ENCODE data around the gene TMTC2.
"Not testable (repeated sequence)": the region's sequence is repeated elsewhere in the genome, so short reads cannot be mapped to it uniquely, and the experiment has no call there.

TMTC2 gene

DNA sequence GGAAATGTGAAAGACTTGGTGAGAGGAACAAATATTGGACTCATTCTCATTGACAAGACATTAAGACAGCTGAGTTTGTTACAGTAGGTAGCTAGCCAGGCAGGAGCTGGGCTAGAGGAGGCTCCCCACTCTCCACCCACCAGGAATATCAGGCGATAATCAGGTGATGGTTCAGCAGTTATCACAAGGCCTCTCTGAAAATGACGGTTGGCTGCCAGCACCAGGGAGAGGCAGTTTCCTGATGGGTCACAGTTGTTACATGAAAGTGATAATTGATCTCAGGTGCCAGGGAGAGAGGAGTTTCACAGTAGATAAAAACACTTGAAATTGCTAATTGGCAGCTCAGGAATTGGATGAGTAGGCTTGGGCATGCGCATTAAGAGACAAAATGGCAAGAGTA lies 116.5 kb downstream of the TMTC2 start:
- H3K4me1 ChIP-seq (ENCODE audit: control extremely low read depth in 1 of 4, control insufficient read depth in 4 of 4, insufficient read depth in 4 of 4, low read length in 3 of 4): no peaks in the 10 kb centered on the region
- no peaks in the 10 kb centered on the region for H3K9me3 ChIP-seq (ENCODE audit: control extremely low read depth in 1 of 5, control insufficient read depth in 4 of 5, insufficient read depth in 2 of 5, low read depth in 1 of 5, low read length in 4 of 5)
- WGBS (ENCODE audit: insufficient coverage): 100% methylated on average over 1 of the region's 3 CpGs
- DNase-seq: no peak
- H3K27ac ChIP-seq (ENCODE audit: insufficient read depth in 1 of 2, low read depth in 1 of 2, low read length in 2 of 2, poor library complexity in 1 of 2, severe bottlenecking in 2 of 2): no peak overlapping the region
- no peaks in the 10 kb centered on the region for H3K27me3 ChIP-seq (replicated peaks in 2 of 5; ENCODE audit: control insufficient read depth in 4 of 5, insufficient read depth in 5 of 5, low read length in 4 of 5)
- ChIA-PET POLR2A (no interaction called here), CTCF (interaction anchor here (1.4 kb wide), 1 partner anchor 118 kb away, joined by 3 read pairs; no protein-coding TSS in a partner anchor)
- no peak overlapping the region for H3K4me3 ChIP-seq (ENCODE audit: control insufficient read depth in 1 of 7, extremely low read depth in 1 of 7, insufficient read depth in 4 of 7, low read depth in 2 of 7, low read length in 6 of 7)
- no peaks in the 10 kb centered on the region for H3K36me3 ChIP-seq (ENCODE audit: control insufficient read depth in 4 of 4, insufficient read depth in 4 of 4, low read length in 3 of 4)

DNA sequence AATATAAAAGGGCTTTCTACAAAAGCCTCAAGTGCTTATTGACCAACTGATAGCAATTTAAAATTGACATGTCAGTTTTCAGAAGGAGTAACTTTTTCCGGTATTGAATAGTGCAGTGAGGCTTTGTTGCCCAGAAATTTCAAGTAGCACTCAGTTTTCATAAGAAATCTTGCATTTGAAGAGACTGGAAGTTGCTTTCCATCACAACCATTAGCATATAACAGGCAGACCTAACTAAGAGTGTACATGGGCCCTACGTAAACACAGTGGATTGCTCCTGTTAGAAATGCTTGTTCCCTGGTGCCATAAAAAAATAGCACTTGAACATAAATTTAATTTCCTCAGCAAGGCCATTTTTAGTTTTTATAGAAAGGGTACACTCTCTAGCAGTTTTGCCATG lies 117.9 kb downstream of the TMTC2 start:
- CTCF ChIA-PET: interaction anchor here (1.4 kb wide), 1 partner anchor 120 kb away, joined by 3 read pairs; no protein-coding TSS in a partner anchor
- DNase-seq: no peak
- Histone ChIP-seq H3K27ac (ENCODE audit: insufficient read depth in 1 of 2, low read depth in 1 of 2, low read length in 2 of 2, poor library complexity in 1 of 2, severe bottlenecking in 2 of 2) (no peak overlapping the region), H3K9me3 (ENCODE audit: control extremely low read depth in 1 of 5, control insufficient read depth in 4 of 5, insufficient read depth in 2 of 5, low read depth in 1 of 5, low read length in 4 of 5) (no peaks in the 10 kb centered on the region), H3K36me3 (ENCODE audit: control insufficient read depth in 4 of 4, insufficient read depth in 4 of 4, low read length in 3 of 4) (no peaks in the 10 kb centered on the region), H3K4me3 (ENCODE audit: control insufficient read depth in 1 of 7, extremely low read depth in 1 of 7, insufficient read depth in 4 of 7, low read depth in 2 of 7, low read length in 6 of 7) (no peak overlapping the region), H3K4me1 (ENCODE audit: control extremely low read depth in 1 of 4, control insufficient read depth in 4 of 4, insufficient read depth in 4 of 4, low read length in 3 of 4) (no peaks in the 10 kb centered on the region), H3K27me3 (replicated peaks in 2 of 5; ENCODE audit: control insufficient read depth in 4 of 5, insufficient read depth in 5 of 5, low read length in 4 of 5) (no peaks in the 10 kb centered on the region)
- POLR2A ChIA-PET: no interaction called here
- 100% methylated on average over 1 of the region's 2 CpGs for WGBS (ENCODE audit: insufficient coverage)

DNA sequence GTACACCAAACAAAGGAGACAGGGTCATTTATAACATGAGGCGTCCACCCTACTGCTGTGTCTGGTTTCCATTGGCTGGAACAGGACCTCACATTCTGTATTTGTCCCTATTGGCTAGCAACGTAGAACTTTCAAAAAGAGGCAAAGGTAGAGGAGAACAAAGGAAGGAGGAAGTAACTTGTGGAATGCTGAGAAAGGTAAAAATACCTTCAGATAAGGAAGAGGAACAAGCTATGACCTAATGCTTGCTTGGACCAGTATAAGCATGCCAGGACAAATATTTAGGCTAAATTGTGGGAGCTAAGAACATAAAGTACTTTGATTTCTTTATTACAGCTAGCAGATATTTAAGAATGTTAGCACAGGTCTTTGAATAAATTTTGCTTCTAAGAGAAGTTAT lies 118.3 kb downstream of the TMTC2 start:
- H3K27me3 ChIP-seq (replicated peaks in 2 of 5; ENCODE audit: control insufficient read depth in 4 of 5, insufficient read depth in 5 of 5, low read length in 4 of 5); H3K4me3 ChIP-seq (ENCODE audit: control insufficient read depth in 1 of 7, extremely low read depth in 1 of 7, insufficient read depth in 4 of 7, low read depth in 2 of 7, low read length in 6 of 7); H3K36me3 ChIP-seq (ENCODE audit: control insufficient read depth in 4 of 4, insufficient read depth in 4 of 4, low read length in 3 of 4); H3K9me3 ChIP-seq (ENCODE audit: control extremely low read depth in 1 of 5, control insufficient read depth in 4 of 5, insufficient read depth in 2 of 5, low read depth in 1 of 5, low read length in 4 of 5); CTCF ChIA-PET; DNase-seq; H3K27ac ChIP-seq (ENCODE audit: insufficient read depth in 1 of 2, low read depth in 1 of 2, low read length in 2 of 2, poor library complexity in 1 of 2, severe bottlenecking in 2 of 2); POLR2A ChIA-PET; H3K4me1 ChIP-seq (ENCODE audit: control extremely low read depth in 1 of 4, control insufficient read depth in 4 of 4, insufficient read depth in 4 of 4, low read length in 3 of 4): not testable (repeated sequence)
- WGBS (ENCODE audit: insufficient coverage): 79% methylated on average over 2 of the region's 2 CpGs

DNA sequence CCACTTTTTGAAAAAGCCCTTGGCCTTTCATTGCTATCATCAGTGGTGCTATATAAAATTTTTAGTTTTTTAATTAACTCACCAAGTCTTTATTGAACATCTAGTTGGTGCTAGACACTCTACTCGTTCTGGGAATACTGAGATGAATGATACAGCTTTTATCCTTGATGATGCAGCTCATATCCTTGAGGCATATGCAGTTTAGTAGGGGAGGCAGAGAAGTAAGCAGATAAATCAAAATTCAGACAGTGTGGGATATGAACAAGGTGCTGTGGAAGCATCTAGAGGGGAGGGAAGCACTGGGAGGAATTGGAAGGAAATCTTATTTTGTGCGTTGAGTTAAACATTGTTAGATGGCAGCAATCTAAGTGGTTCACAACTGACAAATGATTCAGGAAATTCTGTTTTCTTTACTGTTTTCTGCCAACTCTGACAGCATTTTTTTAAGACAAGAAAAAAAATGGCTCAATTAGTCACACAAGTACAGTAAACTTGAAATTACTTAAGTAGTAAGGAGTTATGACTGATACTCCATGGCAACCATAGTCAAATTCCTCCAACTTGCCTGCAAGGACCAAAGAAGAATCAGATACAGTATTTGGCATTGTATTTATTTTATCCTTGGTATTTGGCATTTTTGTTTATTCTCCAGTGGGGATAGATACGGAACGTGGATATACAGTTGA lies 119.2 kb downstream of the TMTC2 start:
- Histone ChIP-seq H3K27ac (ENCODE audit: insufficient read depth in 1 of 2, low read depth in 1 of 2, low read length in 2 of 2, poor library complexity in 1 of 2, severe bottlenecking in 2 of 2) (no peak overlapping the region), H3K36me3 (ENCODE audit: control insufficient read depth in 4 of 4, insufficient read depth in 4 of 4, low read length in 3 of 4) (no peaks in the 10 kb centered on the region), H3K9me3 (ENCODE audit: control extremely low read depth in 1 of 5, control insufficient read depth in 4 of 5, insufficient read depth in 2 of 5, low read depth in 1 of 5, low read length in 4 of 5) (no peaks in the 10 kb centered on the region), H3K4me3 (ENCODE audit: control insufficient read depth in 1 of 7, extremely low read depth in 1 of 7, insufficient read depth in 4 of 7, low read depth in 2 of 7, low read length in 6 of 7) (no peak overlapping the region), H3K27me3 (replicated peaks in 2 of 5; ENCODE audit: control insufficient read depth in 4 of 5, insufficient read depth in 5 of 5, low read length in 4 of 5) (no peaks in the 10 kb centered on the region), H3K4me1 (ENCODE audit: control extremely low read depth in 1 of 4, control insufficient read depth in 4 of 4, insufficient read depth in 4 of 4, low read length in 3 of 4) (no peaks in the 10 kb centered on the region)
- CTCF ChIA-PET: no interaction called here
- POLR2A ChIA-PET: no interaction called here
- WGBS (ENCODE audit: insufficient coverage): 100% methylated on average over 2 of the region's 4 CpGs
- DNase-seq: no peak

DNA sequence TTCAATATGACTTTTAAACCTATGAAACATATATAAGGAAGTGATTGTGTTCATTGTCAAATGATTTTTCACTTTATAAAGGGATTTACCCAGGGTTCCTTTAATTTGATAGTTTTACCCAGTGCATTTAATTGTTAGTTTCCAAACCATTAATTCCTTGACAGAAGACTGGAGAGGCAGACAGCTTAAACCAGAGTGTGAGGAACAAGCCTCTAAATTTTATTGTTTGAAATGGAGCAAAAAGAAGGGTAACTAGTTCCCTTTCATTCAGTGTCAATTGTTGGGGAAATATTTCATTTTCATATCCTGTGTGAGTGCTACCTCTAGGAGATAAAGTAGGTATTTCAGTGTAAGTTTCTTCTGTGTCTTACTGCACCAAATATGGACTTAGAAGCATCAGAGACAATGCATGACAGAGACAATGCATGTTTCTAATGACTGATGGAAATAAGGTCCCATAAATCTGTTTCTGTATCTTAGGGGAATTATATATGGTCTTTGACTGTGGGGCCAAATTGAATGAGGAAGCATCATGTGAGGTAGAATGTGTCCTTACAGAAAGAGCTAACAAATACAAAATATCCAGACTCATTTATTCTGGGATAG lies 120.5 kb downstream of the TMTC2 start:
- no peaks in the 10 kb centered on the region for H3K36me3 ChIP-seq (ENCODE audit: control insufficient read depth in 4 of 4, insufficient read depth in 4 of 4, low read length in 3 of 4)
- CTCF ChIA-PET: no interaction called here
- H3K27me3 ChIP-seq (replicated peaks in 2 of 5; ENCODE audit: control insufficient read depth in 4 of 5, insufficient read depth in 5 of 5, low read length in 4 of 5): no peaks in the 10 kb centered on the region
- DNase-seq: no peak
- POLR2A ChIA-PET: no interaction called here
- no peaks in the 10 kb centered on the region for H3K9me3 ChIP-seq (ENCODE audit: control extremely low read depth in 1 of 5, control insufficient read depth in 4 of 5, insufficient read depth in 2 of 5, low read depth in 1 of 5, low read length in 4 of 5)
- no peak overlapping the region for H3K4me3 ChIP-seq (ENCODE audit: control insufficient read depth in 1 of 7, extremely low read depth in 1 of 7, insufficient read depth in 4 of 7, low read depth in 2 of 7, low read length in 6 of 7)
- no peak overlapping the region for H3K27ac ChIP-seq (ENCODE audit: insufficient read depth in 1 of 2, low read depth in 1 of 2, low read length in 2 of 2, poor library complexity in 1 of 2, severe bottlenecking in 2 of 2)
- H3K4me1 ChIP-seq (ENCODE audit: control extremely low read depth in 1 of 4, control insufficient read depth in 4 of 4, insufficient read depth in 4 of 4, low read length in 3 of 4): no peaks in the 10 kb centered on the region

DNA sequence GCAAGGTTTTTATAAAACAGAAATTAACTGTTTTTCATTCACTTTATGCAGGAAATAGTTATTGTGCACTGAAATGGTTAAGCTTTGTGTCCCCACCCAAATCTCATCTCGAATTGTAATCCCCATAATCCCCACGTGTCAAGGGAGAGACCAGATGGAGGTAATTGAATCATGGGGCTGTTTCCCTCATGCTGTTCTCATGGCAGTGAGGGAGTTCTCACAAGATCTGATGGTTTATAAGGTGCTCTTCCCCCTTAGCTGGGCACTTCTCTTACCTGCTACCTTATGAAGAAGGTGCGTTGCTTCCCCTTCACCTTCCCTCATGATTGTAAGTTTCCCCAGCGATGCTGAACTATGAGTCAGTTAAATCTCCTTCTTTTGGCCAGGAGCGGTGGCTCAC lies 123.9 kb downstream of the TMTC2 start:
- H3K27me3 ChIP-seq (replicated peaks in 2 of 5; ENCODE audit: control insufficient read depth in 4 of 5, insufficient read depth in 5 of 5, low read length in 4 of 5): no peaks in the 10 kb centered on the region
- H3K9me3 ChIP-seq (ENCODE audit: control extremely low read depth in 1 of 5, control insufficient read depth in 4 of 5, insufficient read depth in 2 of 5, low read depth in 1 of 5, low read length in 4 of 5): no peaks in the 10 kb centered on the region
- 100% methylated on average over 1 of the region's 5 CpGs for WGBS (ENCODE audit: insufficient coverage)
- no peak overlapping the region for H3K27ac ChIP-seq (ENCODE audit: insufficient read depth in 1 of 2, low read depth in 1 of 2, low read length in 2 of 2, poor library complexity in 1 of 2, severe bottlenecking in 2 of 2)
- H3K4me3 ChIP-seq (ENCODE audit: control insufficient read depth in 1 of 7, extremely low read depth in 1 of 7, insufficient read depth in 4 of 7, low read depth in 2 of 7, low read length in 6 of 7): no peak overlapping the region
- DNase-seq: no peak
- H3K36me3 ChIP-seq (ENCODE audit: control insufficient read depth in 4 of 4, insufficient read depth in 4 of 4, low read length in 3 of 4): no peaks in the 10 kb centered on the region
- CTCF ChIA-PET: no interaction called here
- POLR2A ChIA-PET: no interaction called here
- H3K4me1 ChIP-seq (ENCODE audit: control extremely low read depth in 1 of 4, control insufficient read depth in 4 of 4, insufficient read depth in 4 of 4, low read length in 3 of 4): no peaks in the 10 kb centered on the region

DNA sequence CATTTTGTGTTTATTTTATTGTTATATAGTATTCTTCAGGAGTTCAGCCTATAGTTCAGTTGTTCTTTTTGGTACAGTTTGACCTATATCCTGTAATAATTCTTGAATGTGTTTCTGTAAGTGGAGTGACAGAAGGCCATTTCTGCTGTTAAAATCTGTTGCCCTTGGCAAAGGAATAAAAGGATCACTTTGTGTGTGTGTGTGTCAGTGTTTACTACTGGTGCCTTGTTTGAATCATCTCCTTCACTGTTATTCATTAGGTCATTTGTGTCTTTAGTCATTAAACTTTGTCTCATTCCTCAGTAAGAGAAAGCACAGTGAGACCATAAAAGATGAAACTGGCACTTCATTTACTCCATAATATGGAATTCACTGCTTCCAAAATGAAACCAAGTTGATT lies 130.7 kb downstream of the TMTC2 start:
- CTCF ChIA-PET: no interaction called here
- Histone ChIP-seq H3K36me3 (ENCODE audit: control insufficient read depth in 4 of 4, insufficient read depth in 4 of 4, low read length in 3 of 4) (no peaks in the 10 kb centered on the region), H3K27me3 (replicated peaks in 2 of 5; ENCODE audit: control insufficient read depth in 4 of 5, insufficient read depth in 5 of 5, low read length in 4 of 5) (no peaks in the 10 kb centered on the region), H3K9me3 (ENCODE audit: control extremely low read depth in 1 of 5, control insufficient read depth in 4 of 5, insufficient read depth in 2 of 5, low read depth in 1 of 5, low read length in 4 of 5) (no peaks in the 10 kb centered on the region), H3K27ac (ENCODE audit: insufficient read depth in 1 of 2, low read depth in 1 of 2, low read length in 2 of 2, poor library complexity in 1 of 2, severe bottlenecking in 2 of 2) (no peak overlapping the region), H3K4me3 (ENCODE audit: control insufficient read depth in 1 of 7, extremely low read depth in 1 of 7, insufficient read depth in 4 of 7, low read depth in 2 of 7, low read length in 6 of 7) (no peak overlapping the region), H3K4me1 (ENCODE audit: control extremely low read depth in 1 of 4, control insufficient read depth in 4 of 4, insufficient read depth in 4 of 4, low read length in 3 of 4) (no peaks in the 10 kb centered on the region)
- POLR2A ChIA-PET: no interaction called here
- DNase-seq: no peak

All from common myeloid progenitor, CD34-positive (primary cell).